GM12878 (cell line): ENCODE results near the gene LPAR6.

ENCODE experiments used
- MTA3 ChIP-seq: IDR thresholded peaks from 2 replicates; pipeline ENCODE4 v1.6.1; 2012; ENCODE audit warnings: low read length, inconsistent platforms, borderline replicate concordance
- NFIC ChIP-seq: IDR thresholded peaks from 2 replicates; pipeline ENCODE4 v1.6.1; 2012; ENCODE audit warnings: low read depth, mild to moderate bottlenecking, inconsistent platforms, low read length, moderate library complexity
- YY1 ChIP-seq: IDR thresholded peaks from 2 replicates; pipeline ENCODE4 v1.6.1; 2011; ENCODE audit warnings: low read depth, mild to moderate bottlenecking, low read length
- TF ChIP-seq, protein P1 (sequence below), 3 experiments: IDR thresholded peaks in 2 of 3; conservative IDR thresholded peaks in 1 of 3; 2 replicates each; pipeline ENCODE4 v1.5.1; 2011; ENCODE audit warnings: low read depth in 3 of 3, low read length in 3 of 3, mild to moderate bottlenecking in 3 of 3, control low read depth in 2 of 3, moderate library complexity in 2 of 3, inconsistent platforms in 1 of 3, mixed read lengths in 1 of 3; ENCODE audit not compliant: control insufficient read depth in 2 of 3, insufficient read depth in 1 of 3; ENCODE audit errors: extremely low read depth in 1 of 3

DNA sequence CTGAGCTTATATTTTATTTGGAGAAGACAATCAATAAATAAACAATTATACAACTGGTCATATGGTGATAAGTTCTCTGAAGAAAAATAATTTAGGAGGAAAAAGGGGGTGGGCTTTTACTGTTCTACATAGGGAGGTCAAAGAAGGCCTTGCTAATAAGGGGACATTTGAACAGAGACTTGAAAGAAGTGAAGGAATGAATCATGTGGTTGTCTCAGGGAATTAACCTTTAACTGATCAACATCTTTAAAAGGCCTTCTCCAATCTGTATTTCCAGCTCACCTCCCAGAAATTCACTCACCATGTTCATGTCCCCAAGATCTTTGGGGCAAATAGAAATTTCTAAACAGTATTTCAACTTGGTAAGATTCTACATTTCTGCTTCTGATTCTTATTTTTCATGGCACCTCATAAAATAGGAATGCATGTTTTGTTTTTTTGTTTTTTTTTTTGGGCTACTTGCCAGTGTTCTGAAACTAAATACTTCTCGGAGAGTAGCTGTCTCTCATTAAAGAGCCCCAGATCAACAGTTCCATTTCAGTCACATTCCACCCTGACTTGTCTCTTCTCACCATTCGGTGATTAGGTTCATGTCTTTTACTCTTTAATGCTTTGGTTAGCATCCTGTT is 19.2 kb upstream of the LPAR6 start:
- no peak for TF ChIP-seq MTA3
- TF ChIP-seq YY1 = no peak
- TF ChIP-seq, protein P1, sequence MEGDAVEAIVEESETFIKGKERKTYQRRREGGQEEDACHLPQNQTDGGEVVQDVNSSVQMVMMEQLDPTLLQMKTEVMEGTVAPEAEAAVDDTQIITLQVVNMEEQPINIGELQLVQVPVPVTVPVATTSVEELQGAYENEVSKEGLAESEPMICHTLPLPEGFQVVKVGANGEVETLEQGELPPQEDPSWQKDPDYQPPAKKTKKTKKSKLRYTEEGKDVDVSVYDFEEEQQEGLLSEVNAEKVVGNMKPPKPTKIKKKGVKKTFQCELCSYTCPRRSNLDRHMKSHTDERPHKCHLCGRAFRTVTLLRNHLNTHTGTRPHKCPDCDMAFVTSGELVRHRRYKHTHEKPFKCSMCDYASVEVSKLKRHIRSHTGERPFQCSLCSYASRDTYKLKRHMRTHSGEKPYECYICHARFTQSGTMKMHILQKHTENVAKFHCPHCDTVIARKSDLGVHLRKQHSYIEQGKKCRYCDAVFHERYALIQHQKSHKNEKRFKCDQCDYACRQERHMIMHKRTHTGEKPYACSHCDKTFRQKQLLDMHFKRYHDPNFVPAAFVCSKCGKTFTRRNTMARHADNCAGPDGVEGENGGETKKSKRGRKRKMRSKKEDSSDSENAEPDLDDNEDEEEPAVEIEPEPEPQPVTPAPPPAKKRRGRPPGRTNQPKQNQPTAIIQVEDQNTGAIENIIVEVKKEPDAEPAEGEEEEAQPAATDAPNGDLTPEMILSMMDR (IDR thresholded peaks at IDR 0.05 in 2 of 3, conservative IDR thresholded peaks at IDR 0.05 in 1 of 3; ENCODE audit: control insufficient read depth in 2 of 3, extremely low read depth in 1 of 3, insufficient read depth in 1 of 3, low read depth in 3 of 3, low read length in 3 of 3) = no peak
- no peak for TF ChIP-seq NFIC
